WERI-Rb-1 (cell line): Measurements from ENCODE around the gene RBP3.

Source experiments
- DNase-seq: peaks from one replicate; pipeline ENCODE4 v3.0.0-alpha.2; 2020
- H3K27ac ChIP-seq: fragments of 250-450 bp; sonication (Bioruptor Pico); 2 replicates; pipeline ENCODE4 v1.5.1; 2020; ENCODE audit warnings: mild to moderate bottlenecking, moderate library complexity
- H3K27me3 ChIP-seq: fragments of 250-450 bp; sonication (Bioruptor Pico); 2 replicates; pipeline ENCODE4 v1.5.1; 2021; ENCODE audit warnings: mild to moderate bottlenecking, low read depth, moderate library complexity; ENCODE audit not compliant: insufficient read depth, severe bottlenecking
- H3K36me3 ChIP-seq: fragments of 250-450 bp; sonication (Bioruptor Pico); 2 replicates; pipeline ENCODE4 v1.5.1; 2020; ENCODE audit warnings: mild to moderate bottlenecking, moderate library complexity
- H3K4me3 ChIP-seq: 2 replicates; pipeline ENCODE4 v1.5.1; 2011; ENCODE audit warnings: low read depth, mild to moderate bottlenecking, control low read depth, low read length
- H3K9me3 ChIP-seq: fragments of 250-450 bp; sonication (Bioruptor Pico); 2 replicates; pipeline ENCODE4 v1.5.1; 2021; ENCODE audit warnings: mild to moderate bottlenecking, moderate library complexity; ENCODE audit not compliant: severe bottlenecking
- TF ChIP-seq, protein P1 (sequence below): IDR thresholded peaks from 2 replicates; pipeline ENCODE4 v1.5.1; 2011; ENCODE audit warnings: low read depth, mild to moderate bottlenecking, control low read depth, inconsistent platforms, low read length

The RBP3 gene

DNA sequence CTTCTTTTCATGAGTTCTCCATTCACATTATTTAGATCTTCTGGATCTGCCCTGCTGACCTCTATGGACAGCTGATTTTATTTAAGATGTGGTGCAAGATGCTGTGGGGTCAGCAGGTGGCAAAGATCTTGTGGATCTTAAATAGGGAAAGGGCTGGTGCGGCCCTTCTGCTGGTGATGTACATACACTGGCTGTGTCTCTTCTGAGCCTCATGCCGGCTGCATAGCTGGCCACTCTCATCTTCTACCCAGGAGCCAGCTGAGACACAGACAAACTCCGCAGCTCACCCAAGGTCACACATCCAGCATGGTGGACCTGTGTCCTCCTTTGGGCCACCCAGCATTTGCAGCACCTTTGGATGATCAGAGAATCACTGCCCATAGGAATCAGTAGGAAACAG lies 9.7 kb downstream of the RBP3 start:
- no peak for DNase-seq
- Histone ChIP-seq H3K27me3 (no peaks in the 10 kb centered on the region), H3K27ac (no peak overlapping the region), H3K9me3 (no peaks in the 10 kb centered on the region), H3K36me3 (peaks cover 64% of the 10 kb centered on the region), H3K4me3 (no peak overlapping the region)
- TF ChIP-seq, protein P1, sequence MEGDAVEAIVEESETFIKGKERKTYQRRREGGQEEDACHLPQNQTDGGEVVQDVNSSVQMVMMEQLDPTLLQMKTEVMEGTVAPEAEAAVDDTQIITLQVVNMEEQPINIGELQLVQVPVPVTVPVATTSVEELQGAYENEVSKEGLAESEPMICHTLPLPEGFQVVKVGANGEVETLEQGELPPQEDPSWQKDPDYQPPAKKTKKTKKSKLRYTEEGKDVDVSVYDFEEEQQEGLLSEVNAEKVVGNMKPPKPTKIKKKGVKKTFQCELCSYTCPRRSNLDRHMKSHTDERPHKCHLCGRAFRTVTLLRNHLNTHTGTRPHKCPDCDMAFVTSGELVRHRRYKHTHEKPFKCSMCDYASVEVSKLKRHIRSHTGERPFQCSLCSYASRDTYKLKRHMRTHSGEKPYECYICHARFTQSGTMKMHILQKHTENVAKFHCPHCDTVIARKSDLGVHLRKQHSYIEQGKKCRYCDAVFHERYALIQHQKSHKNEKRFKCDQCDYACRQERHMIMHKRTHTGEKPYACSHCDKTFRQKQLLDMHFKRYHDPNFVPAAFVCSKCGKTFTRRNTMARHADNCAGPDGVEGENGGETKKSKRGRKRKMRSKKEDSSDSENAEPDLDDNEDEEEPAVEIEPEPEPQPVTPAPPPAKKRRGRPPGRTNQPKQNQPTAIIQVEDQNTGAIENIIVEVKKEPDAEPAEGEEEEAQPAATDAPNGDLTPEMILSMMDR: no peak

DNA sequence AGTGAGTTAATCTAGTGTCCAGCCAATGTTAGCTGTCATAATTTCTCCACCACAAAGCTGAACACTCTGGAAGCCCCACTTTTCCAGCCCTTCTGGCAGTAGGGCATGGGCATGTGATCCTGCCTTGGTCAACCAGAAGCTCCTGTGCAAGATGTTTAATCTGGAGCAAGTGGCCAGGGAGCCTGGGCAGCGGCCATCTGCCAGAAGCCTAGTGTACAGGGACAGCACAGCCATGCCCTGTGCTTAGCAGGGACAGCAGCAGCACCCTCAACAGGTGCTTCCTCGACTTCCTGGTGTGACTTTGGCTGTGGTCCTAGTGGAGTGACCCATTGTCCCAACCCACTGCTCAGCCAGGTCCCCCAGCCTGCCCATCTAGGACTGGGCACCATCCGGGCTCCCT lies 10.3 kb downstream of the RBP3 start:
- peaks cover 59% of the 10 kb centered on the region for H3K36me3 ChIP-seq
- H3K27ac ChIP-seq: peak overlapping the region; percentile 90
- no peaks in the 10 kb centered on the region for H3K9me3 ChIP-seq
- no peaks in the 10 kb centered on the region for H3K27me3 ChIP-seq
- H3K4me3 ChIP-seq: no peak overlapping the region
- peak; percentile 33 for DNase-seq
- TF ChIP-seq, protein P1: no peak

DNA sequence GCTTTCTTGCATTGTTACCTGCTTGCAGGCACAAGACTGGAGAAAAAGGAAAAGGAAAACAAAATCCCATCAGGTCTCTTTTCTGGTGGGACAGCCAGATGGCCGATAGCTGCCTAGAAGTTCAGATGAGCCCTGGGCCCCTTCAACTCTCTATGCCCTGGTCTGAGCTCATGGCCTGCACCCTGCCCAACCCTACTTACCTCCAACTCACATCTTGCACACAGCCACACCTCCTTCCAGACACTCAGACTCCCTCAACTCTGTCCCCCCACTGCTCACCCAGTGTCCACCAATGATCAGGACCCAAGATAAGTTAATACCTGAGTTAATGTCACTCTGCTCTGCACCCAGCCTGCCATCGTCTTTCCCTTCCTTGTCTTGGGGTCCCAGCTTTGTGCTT lies 10.9 kb downstream of the RBP3 start:
- H3K9me3 ChIP-seq: no peaks in the 10 kb centered on the region
- H3K4me3 ChIP-seq: no peak overlapping the region
- H3K36me3 ChIP-seq: peaks cover 53% of the 10 kb centered on the region
- TF ChIP-seq, protein P1: no peak
- peak overlapping the region; percentile 90 for H3K27ac ChIP-seq
- H3K27me3 ChIP-seq: no peaks in the 10 kb centered on the region
- DNase-seq: peak; percentile 33

DNA sequence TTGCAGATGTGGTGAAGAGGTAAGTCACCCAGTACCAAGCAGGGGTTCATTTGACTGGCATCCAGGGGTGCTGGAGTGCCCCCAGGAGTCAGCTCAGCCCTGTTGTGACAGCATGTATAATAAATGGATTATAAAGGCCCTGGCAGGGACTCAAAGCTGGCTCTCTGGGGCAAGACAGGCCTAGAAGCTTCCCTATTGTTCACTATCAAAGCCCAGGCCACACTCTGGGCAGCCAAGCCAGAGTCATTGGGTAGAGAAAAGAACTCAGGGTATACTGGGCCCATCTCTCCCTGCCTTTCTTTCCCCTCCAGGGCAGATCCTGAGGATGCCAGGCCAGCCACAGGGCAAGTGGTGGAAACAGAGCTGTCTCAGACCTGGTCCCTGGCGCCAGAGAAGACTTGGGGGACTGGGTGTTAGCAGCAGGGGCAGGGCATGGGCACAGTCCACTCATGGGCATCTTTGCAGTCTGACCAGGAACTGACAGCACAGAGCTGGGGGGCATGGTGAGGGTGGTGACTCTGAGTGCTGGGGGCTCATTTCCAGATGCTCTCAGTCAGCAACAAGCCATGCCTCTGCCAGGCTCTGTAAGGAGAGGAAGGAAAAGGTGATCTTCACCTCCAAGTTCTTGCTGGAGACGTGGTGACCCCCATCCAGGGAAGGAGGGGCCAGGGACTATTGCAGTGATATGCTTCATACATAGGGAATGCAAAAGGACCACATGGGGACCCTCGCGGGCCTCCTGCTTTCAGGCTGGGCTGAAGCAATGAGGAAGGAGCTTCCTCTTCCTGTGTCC lies 11.7 kb downstream of the RBP3 start:
- Histone ChIP-seq H3K27me3 (no peaks in the 10 kb centered on the region), H3K27ac (peak overlapping the region; percentile 90), H3K4me3 (no peak overlapping the region), H3K36me3 (peaks cover 45% of the 10 kb centered on the region), H3K9me3 (no peaks in the 10 kb centered on the region)
- TF ChIP-seq, protein P1: no peak
- DNase-seq: no peak

DNA sequence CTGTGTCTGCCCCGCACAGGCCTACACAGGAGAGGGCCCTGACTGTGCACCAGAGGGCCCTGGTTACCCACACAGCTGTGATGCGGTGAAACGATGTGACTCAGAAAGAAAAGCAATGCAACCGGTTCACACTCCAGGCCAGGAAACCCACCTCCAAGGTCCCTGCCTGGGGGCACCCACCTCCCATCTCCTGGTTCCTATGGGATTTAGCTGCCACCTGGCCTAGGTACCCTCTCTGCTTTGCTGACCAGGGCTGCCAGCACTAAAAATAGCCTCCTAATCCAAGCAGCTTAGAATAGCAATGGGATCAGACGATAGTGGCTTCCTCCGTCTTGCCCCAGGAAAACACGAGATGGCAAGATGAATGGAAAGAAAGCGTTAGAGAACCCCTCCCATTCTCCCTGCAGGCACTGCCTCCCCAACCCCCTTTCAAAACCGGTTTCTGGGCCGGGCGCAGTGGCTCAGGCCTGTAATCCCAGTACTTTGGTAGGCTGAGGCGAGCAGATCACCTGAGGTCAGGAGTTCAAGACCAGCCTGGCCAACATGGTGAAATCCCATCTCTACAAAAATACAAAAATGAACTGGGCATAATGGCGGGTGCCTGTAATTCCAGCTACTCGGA lies 12.4 kb downstream of the RBP3 start:
- DNase-seq: peak; percentile 86
- H3K27me3 ChIP-seq: no peaks in the 10 kb centered on the region
- TF ChIP-seq, protein P1: no peak

More for the DNA sequence above, 12.4 kb downstream of the RBP3 start:
- Histone ChIP-seq H3K27ac (peak overlapping the region; percentile 90), H3K9me3 (no peaks in the 10 kb centered on the region), H3K4me3 (peak overlapping the region; percentile 14; the same call in 1 of the 2 replicates), H3K36me3 (peaks cover 38% of the 10 kb centered on the region)
